ENCODE results near the gene CDH4.

GRCh38 chr20:61605283-61605682, 353.2 kb downstream of the CDH4 start:
- TF ChIP-seq POLR2A (IDR thresholded peaks at IDR 0.05; ENCODE audit: low read length) = no peak
- TF ChIP-seq GATA1 (IDR thresholded peaks at IDR 0.05; ENCODE audit: low read depth, low read length) = no peak
